Measurements from ENCODE around the gene NDUFS7.

DNA sequence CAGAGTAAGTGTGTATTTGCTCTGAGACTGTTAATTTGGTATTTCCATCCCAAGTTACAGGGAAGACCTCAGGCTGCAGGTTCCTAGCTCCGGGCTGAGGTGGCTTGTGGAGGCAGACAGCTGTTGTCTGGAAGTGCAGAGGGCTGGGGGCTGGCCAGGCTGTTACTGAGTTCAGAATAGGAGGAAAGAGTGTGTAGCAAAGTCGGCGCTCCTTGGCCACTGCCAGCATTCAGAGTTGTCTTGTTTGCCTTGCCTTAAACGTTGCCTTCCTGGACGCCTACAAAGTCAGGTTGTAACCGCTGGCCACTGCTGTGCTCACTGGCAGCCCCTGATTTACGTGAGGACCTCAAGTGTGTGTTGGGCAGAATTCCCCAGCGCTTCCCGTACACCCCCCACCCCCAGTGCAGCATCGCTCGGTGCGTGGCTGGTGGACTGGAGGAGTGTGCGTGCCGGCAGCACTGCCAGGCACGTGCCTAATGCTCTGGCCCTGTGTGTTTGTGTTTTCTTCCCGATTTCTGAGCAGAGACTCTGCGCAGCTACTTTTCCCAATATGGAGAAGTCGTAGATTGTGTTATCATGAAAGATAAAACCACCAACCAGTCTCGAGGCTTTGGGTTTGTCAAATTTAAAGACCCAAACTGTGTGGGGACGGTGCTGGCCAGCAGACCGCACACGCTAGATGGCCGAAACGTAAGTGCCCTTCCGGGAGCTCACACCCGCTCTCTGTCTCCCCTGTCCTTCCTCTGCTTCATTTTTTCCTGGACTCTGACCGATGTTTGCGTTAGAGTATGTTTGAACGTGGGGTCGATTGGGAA, 34.2 kb downstream of the NDUFS7 start:
- TF ChIP-seq, protein P1, sequence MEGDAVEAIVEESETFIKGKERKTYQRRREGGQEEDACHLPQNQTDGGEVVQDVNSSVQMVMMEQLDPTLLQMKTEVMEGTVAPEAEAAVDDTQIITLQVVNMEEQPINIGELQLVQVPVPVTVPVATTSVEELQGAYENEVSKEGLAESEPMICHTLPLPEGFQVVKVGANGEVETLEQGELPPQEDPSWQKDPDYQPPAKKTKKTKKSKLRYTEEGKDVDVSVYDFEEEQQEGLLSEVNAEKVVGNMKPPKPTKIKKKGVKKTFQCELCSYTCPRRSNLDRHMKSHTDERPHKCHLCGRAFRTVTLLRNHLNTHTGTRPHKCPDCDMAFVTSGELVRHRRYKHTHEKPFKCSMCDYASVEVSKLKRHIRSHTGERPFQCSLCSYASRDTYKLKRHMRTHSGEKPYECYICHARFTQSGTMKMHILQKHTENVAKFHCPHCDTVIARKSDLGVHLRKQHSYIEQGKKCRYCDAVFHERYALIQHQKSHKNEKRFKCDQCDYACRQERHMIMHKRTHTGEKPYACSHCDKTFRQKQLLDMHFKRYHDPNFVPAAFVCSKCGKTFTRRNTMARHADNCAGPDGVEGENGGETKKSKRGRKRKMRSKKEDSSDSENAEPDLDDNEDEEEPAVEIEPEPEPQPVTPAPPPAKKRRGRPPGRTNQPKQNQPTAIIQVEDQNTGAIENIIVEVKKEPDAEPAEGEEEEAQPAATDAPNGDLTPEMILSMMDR (IDR thresholded peaks at IDR 0.05) = no peak
- no peak for TF ChIP-seq POLR2A (IDR thresholded peaks at IDR 0.05)
